B cell (primary cell): ENCODE data around the gene DAAM2. TPM values are rescaled to one million over a fixed set of nuclear protein-coding genes. Genes with fewer than 3 reads are reported as not detected.

ENCODE experiments used
- ATAC-seq: fragments of 200-7000 bp; cut with Tn5 transposase; one replicate; pipeline ENCODE4 v1.10.0; 2021; ENCODE audit warnings: low read depth, mild to moderate bottlenecking, moderate number of reproducible peaks, moderate library complexity
- CTCF ChIA-PET: fragments of 350-600 bp; sonication (Branson Sonifier 250); formaldehyde crosslinking; loops from one replicate; lab custom pipeline; 2021; ENCODE audit warnings: antibody characterized with exemption, inconsistent platforms; lab: Charles Lee
- POLR2A ChIA-PET: fragments of 350-600 bp; sonication (Branson Sonifier 250); formaldehyde crosslinking; loops from one replicate; lab custom pipeline; 2021; ENCODE audit warnings: antibody characterized with exemption; lab: Charles Lee
- DNase-seq: peaks from one replicate; pipeline ENCODE4 v3.0.0; 2013
- H2AFZ ChIP-seq: 2 replicates; pipeline ENCODE4 v1.6.1; 2012; ENCODE audit warnings: mild to moderate bottlenecking, low read depth, low read length; ENCODE audit not compliant: insufficient read depth, poor library complexity, severe bottlenecking
- H3K27ac ChIP-seq, 2 donors: 1 replicate in 1 of 2; 2 replicates in 1 of 2; pipeline ENCODE4 v1.5.1; 2012 to 2013; ENCODE audit warnings: low read length in 2 of 2, mild to moderate bottlenecking in 2 of 2, moderate library complexity in 1 of 2
- H3K27me3 ChIP-seq, 4 experiments: fragments of 200-600 bp in 1 of 4; sonication (generic) in 1 of 4; replicated peaks in 1 of 4; 1 replicate in 2 of 4; 2 replicates in 2 of 4; pipeline versions ENCODE4 v1.6.1 to v1.7.0; 2013 to 2016; ENCODE audit warnings: low read length in 3 of 4, mild to moderate bottlenecking in 2 of 4, mixed read lengths in 1 of 4, moderate library complexity in 1 of 4; ENCODE audit not compliant: insufficient read depth in 4 of 4, control insufficient read depth in 3 of 4; ENCODE audit errors: control extremely low read depth in 1 of 4
- H3K36me3 ChIP-seq, 2 experiments: replicated peaks in 1 of 2; 1 replicate in 1 of 2; 2 replicates in 1 of 2; pipeline versions ENCODE4 v1.6.1 to v1.7.1; 2013; ENCODE audit warnings: low read length in 1 of 2; ENCODE audit not compliant: insufficient read depth in 2 of 2, control insufficient read depth in 1 of 2; ENCODE audit errors: control extremely low read depth in 1 of 2, extremely low read depth in 1 of 2
- H3K4me1 ChIP-seq, 2 donors: fragments of 200-600 bp in 1 of 2; sonication (generic) in 1 of 2; 1 replicate in 1 of 2; 2 replicates in 1 of 2; pipeline versions ENCODE4 v1.5.1 to v1.6.1; 2013 to 2017; ENCODE audit warnings: low read length in 2 of 2; ENCODE audit not compliant: control insufficient read depth in 2 of 2, insufficient read depth in 2 of 2
- H3K4me2 ChIP-seq: replicated peaks from 2 replicates; pipeline ENCODE3; 2012; ENCODE audit warnings: mild to moderate bottlenecking, low read depth, low read length; ENCODE audit not compliant: poor library complexity, severe bottlenecking
- H3K4me3 ChIP-seq, 5 experiments: fragments of 200-600 bp in 1 of 5; sonication (generic) in 1 of 5; 1 replicate in 3 of 5; 2 replicates in 2 of 5; pipeline versions ENCODE4 v1.5.1 to v1.7.0; 2011 to 2016; ENCODE audit warnings: low read length in 4 of 5, mild to moderate bottlenecking in 4 of 5, low read depth in 2 of 5, control low read depth in 1 of 5, moderate library complexity in 1 of 5; ENCODE audit not compliant: insufficient read depth in 1 of 5; ENCODE audit errors: control extremely low read depth in 1 of 5, extremely low read depth in 1 of 5
- H3K79me2 ChIP-seq: fragments of 200-600 bp; sonication (generic); one replicate; pipeline ENCODE4 v1.6.0; 2016; ENCODE audit warnings: low read length; ENCODE audit not compliant: control insufficient read depth, insufficient read depth
- H3K9ac ChIP-seq: fragments of 200-600 bp; sonication (generic); 2 replicates; pipeline ENCODE4 v1.6.1; 2017; ENCODE audit warnings: mild to moderate bottlenecking, low read length, moderate library complexity
- H3K9me3 ChIP-seq, 3 donors: one replicate each; pipeline versions ENCODE4 v1.6.1 to v1.7.1; 2013; ENCODE audit warnings: low read length in 2 of 3; ENCODE audit not compliant: control insufficient read depth in 2 of 3, insufficient read depth in 1 of 3; ENCODE audit errors: control extremely low read depth in 1 of 3
- H4K20me1 ChIP-seq: 2 replicates; pipeline ENCODE4 v1.6.0; 2012; ENCODE audit warnings: mild to moderate bottlenecking, low read length; ENCODE audit not compliant: insufficient read depth, control insufficient read depth, poor library complexity, severe bottlenecking
- H3K27ac Mint-ChIP-seq: one replicate; pipeline ENCODE4 v1.8.0; 2021; ENCODE audit warnings: mixed read lengths
- H3K27me3 Mint-ChIP-seq: one replicate; pipeline ENCODE4 v1.8.0; 2021; ENCODE audit warnings: mixed read lengths
- H3K4me1 Mint-ChIP-seq: one replicate; pipeline ENCODE4 v1.8.0; 2021; ENCODE audit warnings: mixed read lengths
- H3K4me3 Mint-ChIP-seq: one replicate; pipeline ENCODE4 v1.8.0; 2021; ENCODE audit warnings: mixed read lengths
- H3K9me3 Mint-ChIP-seq: one replicate; pipeline ENCODE4 v1.8.0; 2022; ENCODE audit warnings: mixed read lengths; ENCODE audit not compliant: insufficient read depth
- EZH2 ChIP-seq: IDR thresholded peaks from 2 replicates; pipeline ENCODE4 v1.6.1; 2012; ENCODE audit warnings: borderline replicate concordance, low read depth, mild to moderate bottlenecking, moderate library complexity, low read length; ENCODE audit not compliant: insufficient read depth, poor library complexity, severe bottlenecking
- WGBS: methylation state at CpG from one replicate; pipeline ENCODE4 v1.1.5; 2013; ENCODE audit warnings: missing lambda C conversion rate; ENCODE audit not compliant: insufficient coverage; 5-methylcytosine and 5-hydroxymethylcytosine counted together
- intact Hi-C: fragments of 100-400 bp; cut with micrococcal nuclease; formaldehyde crosslinking; loops from one replicate; pipeline ENCODE4 v1.10.0; 2022
- polyA plus RNA-seq: library from polyadenylated mRNA; depleted of rRNA; stranded (reverse); fragments of >200 nt; gene quantifications from 2 replicates; pipeline ENCODE4 v1.2.3, GENCODE V29; 2012
- total RNA-seq, 2 donors: library from RNA; stranded (reverse); fragments of 120-200 nt in 1 of 2; gene quantifications; 1 replicate in 1 of 2; 2 replicates in 1 of 2; pipeline versions ENCODE4 v1.2.3 to v1.2.4, GENCODE V29; 2013 to 2022
- TF ChIP-seq, protein P1 (sequence below): fragments of 200-600 bp; IDR thresholded peaks from one replicate; pipeline ENCODE4 v1.8.0; 2022; ENCODE audit warnings: antibody characterized with exemption, mild to moderate bottlenecking

Gene DAAM2
- total and polyA plus RNA-seq, 2 donors (not counting 1 experiment from before 2014, with no cell fraction given): not detected

DNA sequence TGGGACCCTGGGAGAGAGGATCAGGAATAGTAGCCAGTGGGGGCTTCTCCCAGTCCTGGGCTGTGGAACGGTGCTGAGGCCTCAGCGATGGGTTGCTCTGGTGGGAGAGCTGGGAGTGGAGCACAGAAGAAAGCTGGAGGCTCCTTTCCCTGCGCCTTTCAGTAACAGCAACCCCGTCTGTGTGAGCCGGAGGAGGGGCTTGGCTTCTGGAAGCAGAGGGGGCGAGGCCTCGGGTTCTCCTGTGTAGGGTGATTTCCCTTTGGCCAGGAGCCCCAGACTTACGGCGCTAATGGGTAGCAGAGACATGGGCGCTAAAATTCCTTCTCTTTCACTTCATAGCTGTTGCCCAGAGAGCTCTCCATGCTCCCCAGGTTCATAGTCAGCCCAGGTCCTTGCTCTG, 55.0 kb downstream of the DAAM2 start:
- H3K9ac ChIP-seq: no peak overlapping the region
- intact Hi-C loops: no loop called here
- ChIA-PET CTCF (no interaction called here), POLR2A (no interaction called here)
- H3K9me3 ChIP-seq: peaks cover 0 to 7% (median 0%) of the 10 kb centered on the region in 3 donors
- no peaks in the 10 kb centered on the region for H3K27me3 ChIP-seq
- H3K79me2 ChIP-seq: no peaks in the 10 kb centered on the region
- H3K4me2 ChIP-seq: no peak overlapping the region
- no peaks in the 10 kb centered on the region for H3K27me3 Mint-ChIP-seq
- H2AFZ ChIP-seq: no peak overlapping the region
- TF ChIP-seq, protein P1, sequence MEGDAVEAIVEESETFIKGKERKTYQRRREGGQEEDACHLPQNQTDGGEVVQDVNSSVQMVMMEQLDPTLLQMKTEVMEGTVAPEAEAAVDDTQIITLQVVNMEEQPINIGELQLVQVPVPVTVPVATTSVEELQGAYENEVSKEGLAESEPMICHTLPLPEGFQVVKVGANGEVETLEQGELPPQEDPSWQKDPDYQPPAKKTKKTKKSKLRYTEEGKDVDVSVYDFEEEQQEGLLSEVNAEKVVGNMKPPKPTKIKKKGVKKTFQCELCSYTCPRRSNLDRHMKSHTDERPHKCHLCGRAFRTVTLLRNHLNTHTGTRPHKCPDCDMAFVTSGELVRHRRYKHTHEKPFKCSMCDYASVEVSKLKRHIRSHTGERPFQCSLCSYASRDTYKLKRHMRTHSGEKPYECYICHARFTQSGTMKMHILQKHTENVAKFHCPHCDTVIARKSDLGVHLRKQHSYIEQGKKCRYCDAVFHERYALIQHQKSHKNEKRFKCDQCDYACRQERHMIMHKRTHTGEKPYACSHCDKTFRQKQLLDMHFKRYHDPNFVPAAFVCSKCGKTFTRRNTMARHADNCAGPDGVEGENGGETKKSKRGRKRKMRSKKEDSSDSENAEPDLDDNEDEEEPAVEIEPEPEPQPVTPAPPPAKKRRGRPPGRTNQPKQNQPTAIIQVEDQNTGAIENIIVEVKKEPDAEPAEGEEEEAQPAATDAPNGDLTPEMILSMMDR: no peak
- no peak for TF ChIP-seq EZH2
- no peaks in the 10 kb centered on the region for H4K20me1 ChIP-seq
- H3K4me3 Mint-ChIP-seq: no peak overlapping the region
- no peaks in the 10 kb centered on the region for H3K9me3 Mint-ChIP-seq
- 90% methylated on average over 10 of the region's 10 CpGs for WGBS
- no peaks in the 10 kb centered on the region for H3K4me1 Mint-ChIP-seq
- no peaks in the 10 kb centered on the region for H3K4me1 ChIP-seq
- ATAC-seq (no peak), DNase-seq (no peak)
- no peaks in the 10 kb centered on the region for H3K36me3 ChIP-seq
- H3K4me3 ChIP-seq: no peak overlapping the region
- H3K27ac Mint-ChIP-seq: no peak overlapping the region
- H3K27ac ChIP-seq: no peak overlapping the region

DNA sequence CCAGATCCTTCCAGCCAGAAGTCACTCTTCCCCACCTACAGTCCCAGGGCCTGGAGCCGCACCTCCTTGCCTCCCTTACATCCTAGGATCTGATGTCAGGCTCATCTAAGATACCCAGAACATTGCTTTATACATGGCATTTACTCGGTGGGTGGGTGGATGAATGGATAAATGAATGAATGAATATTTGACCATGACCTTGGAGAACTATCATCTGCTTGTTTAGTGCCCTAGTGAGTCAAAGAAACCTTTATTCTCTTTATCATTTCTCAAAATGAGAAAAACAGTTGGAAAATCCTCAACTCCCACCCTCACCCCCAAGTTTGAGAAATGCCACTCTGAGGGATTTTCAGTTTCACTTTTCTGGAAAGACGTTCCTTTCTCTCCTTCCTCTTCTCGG, 56.0 kb downstream of the DAAM2 start:
- no peaks in the 10 kb centered on the region for H3K9me3 Mint-ChIP-seq
- H2AFZ ChIP-seq: no peak overlapping the region
- TF ChIP-seq, protein P1: no peak
- TF ChIP-seq EZH2: no peak

More for the DNA sequence above, 56.0 kb downstream of the DAAM2 start:
- H3K36me3 ChIP-seq: no peaks in the 10 kb centered on the region
- H3K27me3 ChIP-seq: no peaks in the 10 kb centered on the region
- no peak for DNase-seq
- H3K79me2 ChIP-seq: no peaks in the 10 kb centered on the region
- ChIA-PET POLR2A (no interaction called here), CTCF (no interaction called here)
- no peaks in the 10 kb centered on the region for H4K20me1 ChIP-seq
- no peaks in the 10 kb centered on the region for H3K4me1 Mint-ChIP-seq
- 22% methylated on average over 2 of the region's 4 CpGs for WGBS
- no peaks in the 10 kb centered on the region for H3K4me1 ChIP-seq
- peaks cover 0 to 7% (median 0%) of the 10 kb centered on the region in 3 donors for H3K9me3 ChIP-seq
- intact Hi-C loops: no loop called here
- H3K27me3 Mint-ChIP-seq: no peaks in the 10 kb centered on the region
- no peak overlapping the region for H3K4me3 Mint-ChIP-seq
- no peak overlapping the region for H3K27ac ChIP-seq
- no peak overlapping the region for H3K4me3 ChIP-seq
- no peak overlapping the region for H3K9ac ChIP-seq
- no peak overlapping the region for H3K4me2 ChIP-seq
- H3K27ac Mint-ChIP-seq: no peak overlapping the region
- no peak for ATAC-seq
